ENCODE results near the gene UGT2A3.

Gene UGT2A3

DNA sequence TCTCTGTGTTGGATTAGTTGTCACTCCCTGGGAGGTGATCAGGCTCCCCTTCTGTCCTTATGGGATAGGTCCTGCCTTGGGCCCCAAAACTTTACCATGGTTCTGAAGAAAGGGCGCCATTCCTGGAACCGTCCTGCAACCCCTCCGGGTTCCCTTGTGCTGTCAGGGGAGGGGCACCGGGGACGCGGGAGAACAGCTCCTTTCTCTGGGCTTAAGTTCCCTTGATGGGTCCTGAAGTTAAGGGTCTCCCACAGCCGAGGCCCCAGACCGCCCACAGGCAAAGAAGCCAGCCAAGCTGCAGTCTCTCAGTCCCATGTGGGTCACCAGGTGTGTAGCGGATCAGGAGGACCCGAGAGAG is 44.8 kb downstream of the UGT2A3 start:
- no peak for TF ChIP-seq CEBPB (IDR thresholded peaks at IDR 0.05)
- no peak for TF ChIP-seq ZBTB7A (IDR thresholded peaks at IDR 0.05; ENCODE audit: low read depth)
- TF ChIP-seq NFIC (IDR thresholded peaks at IDR 0.05), result no peak
- no peak for TF ChIP-seq EP300 (IDR thresholded peaks at IDR 0.05; ENCODE audit: borderline replicate concordance)

DNA sequence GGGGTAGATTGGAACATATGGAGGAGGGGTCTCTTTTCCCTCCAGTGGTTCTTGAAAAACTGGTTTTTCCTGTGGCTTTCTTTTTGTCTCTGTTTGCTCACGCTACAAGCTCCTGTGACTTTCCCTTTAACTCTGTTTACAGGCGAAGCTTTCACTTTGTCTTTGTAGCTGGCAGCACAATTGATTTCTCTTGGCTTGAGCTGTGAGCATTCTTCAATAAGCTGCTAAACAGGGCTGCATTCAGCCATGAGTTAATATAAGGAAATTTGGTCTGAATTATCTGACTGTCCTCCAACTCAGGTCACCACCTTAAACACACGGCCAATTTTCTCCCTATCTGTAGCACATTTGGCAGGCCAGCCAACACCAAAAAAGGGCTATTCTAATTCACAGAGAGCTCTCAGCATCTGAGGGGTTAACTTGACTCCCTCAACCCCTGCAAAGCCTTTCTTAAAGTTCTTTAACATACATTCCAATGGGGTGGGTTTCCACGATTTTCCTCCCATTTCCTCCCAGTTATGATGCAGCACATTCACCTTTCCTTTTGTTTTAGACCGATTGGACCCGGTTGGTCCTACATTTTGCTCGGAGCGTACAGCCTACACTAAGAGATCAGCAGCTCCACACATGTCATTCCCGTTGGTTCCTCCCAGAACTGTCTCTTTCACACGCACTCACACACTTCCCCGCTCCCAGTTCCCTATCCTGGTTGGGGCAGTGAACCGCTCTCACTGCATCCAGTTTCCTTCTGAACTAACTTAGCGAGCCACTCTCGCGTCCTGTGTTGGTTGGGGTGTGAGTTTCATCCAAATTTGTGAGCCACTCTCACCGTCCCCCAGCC is 45.4 kb downstream of the UGT2A3 start:
- TF ChIP-seq FOXM1 (IDR thresholded peaks at IDR 0.05; ENCODE audit: borderline replicate concordance, low read depth) (no peak), CREB1 (IDR thresholded peaks at IDR 0.05; ENCODE audit: low read depth) (no peak), ZBTB7A (IDR thresholded peaks at IDR 0.05; ENCODE audit: low read depth) (no peak), YY1 (IDR thresholded peaks at IDR 0.05; ENCODE audit: low read depth) (no peak), TCF12 (IDR thresholded peaks at IDR 0.05; ENCODE audit: low read depth) (no peak), EP300 (IDR thresholded peaks at IDR 0.05; ENCODE audit: borderline replicate concordance) (no peak), EGR1 (IDR thresholded peaks at IDR 0.05) (no peak), TAF1 (IDR thresholded peaks at IDR 0.05; ENCODE audit: low read depth) (no peak), RAD21 (IDR thresholded peaks at IDR 0.05; ENCODE audit: low read depth) (no peak)
- TF ChIP-seq, protein P1, sequence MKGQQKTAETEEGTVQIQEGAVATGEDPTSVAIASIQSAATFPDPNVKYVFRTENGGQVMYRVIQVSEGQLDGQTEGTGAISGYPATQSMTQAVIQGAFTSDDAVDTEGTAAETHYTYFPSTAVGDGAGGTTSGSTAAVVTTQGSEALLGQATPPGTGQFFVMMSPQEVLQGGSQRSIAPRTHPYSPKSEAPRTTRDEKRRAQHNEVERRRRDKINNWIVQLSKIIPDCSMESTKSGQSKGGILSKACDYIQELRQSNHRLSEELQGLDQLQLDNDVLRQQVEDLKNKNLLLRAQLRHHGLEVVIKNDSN (IDR thresholded peaks at IDR 0.05), result no peak

DNA sequence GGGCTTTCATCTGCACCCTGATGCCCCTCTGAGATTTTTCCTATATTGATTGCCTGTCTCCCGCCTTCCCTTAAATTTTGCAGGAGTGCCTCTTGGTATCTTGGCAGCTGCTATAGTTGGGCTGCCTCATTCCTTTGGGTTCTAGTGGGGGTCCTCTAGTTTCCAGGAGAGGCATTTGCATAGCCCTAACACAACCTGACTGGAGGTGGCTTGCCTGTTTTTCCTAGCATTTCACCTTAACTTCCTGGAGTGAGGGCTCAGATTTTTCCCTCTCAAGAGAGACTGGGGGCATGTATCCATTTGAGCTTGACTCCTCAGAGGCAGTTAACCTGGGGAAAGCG is 46.0 kb downstream of the UGT2A3 start:
- no peak for TF ChIP-seq YY1 (IDR thresholded peaks at IDR 0.05; ENCODE audit: low read depth)

DNA sequence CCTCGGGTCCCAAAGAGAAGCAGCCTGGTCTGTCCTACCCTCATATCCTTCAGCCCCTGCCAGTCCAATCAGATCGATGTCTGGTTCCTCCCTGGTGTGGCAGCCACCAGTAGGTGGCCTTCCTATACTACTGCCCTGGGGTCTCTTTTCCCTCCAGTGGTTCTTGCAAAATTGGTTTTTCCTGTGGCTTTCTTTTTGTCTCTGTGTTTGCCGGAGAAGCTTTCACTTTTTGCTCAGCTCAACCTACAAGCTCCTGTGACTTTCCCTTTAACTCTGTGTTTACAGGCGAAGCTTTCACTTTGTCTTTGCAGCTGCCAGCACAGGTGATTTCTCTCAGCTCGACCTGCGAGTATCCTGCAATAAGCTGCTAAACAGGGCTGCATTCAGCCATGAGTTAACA is 46.8 kb downstream of the UGT2A3 start:
- TF ChIP-seq EGR1 (IDR thresholded peaks at IDR 0.05) (no peak), RAD21 (IDR thresholded peaks at IDR 0.05; ENCODE audit: low read depth) (no peak)

DNA sequence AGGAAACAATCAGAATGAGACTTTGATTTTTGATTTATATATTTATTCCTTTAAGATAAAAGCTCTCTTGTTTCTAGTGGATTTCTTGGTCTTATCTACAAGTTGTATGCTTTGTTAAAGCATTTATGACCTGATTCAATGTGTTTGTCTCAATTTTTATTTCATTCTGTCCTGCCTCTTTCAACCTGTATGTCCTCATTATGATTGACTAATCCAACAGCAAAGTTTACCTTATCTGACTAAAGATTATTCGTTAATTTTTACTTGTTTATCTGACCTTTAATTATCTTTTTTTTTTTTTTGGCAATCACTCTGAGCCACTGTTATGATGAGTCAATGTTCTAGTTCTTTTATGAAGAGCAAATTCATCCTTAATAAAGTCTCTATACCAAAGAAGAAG is 54.9 kb downstream of the UGT2A3 start:
- TF ChIP-seq EGR1 (IDR thresholded peaks at IDR 0.05), result no peak
- TF ChIP-seq CEBPB (IDR thresholded peaks at IDR 0.05), result no peak
- no peak for TF ChIP-seq NFIC (IDR thresholded peaks at IDR 0.05)

DNA sequence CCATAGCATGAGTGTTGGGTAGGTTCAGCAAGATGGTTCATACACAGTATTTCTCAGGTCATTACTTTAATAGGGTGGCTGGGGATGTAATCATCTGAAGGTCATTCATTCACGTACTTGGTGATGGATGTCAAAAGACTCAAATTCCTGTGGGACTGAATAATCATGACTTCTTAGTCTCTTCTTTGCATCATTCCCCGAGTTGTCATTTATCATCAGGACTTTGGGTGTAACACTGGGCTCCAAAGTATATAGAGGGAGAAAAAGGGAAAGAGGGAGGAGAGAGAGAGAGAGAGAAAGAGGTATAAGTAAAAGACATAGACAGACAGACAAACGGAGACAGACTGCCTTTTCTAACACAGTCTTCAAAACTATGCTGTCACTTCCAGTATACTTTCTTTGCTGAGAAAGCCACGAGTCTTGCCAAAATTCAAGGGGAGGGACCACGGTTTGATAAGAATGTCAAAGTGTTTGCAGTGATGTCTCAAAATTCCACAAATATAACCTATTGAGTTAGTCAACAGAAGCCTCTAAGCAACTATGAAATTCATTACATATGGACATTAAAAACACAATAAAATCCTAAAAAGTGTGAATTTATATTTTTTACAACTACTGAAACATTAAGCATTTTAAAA is 55.9 kb downstream of the UGT2A3 start:
- TF ChIP-seq TEAD4 (IDR thresholded peaks at IDR 0.05) (no peak), RAD21 (IDR thresholded peaks at IDR 0.05; ENCODE audit: low read depth) (no peak), CREB1 (IDR thresholded peaks at IDR 0.05; ENCODE audit: low read depth) (no peak), EGR1 (IDR thresholded peaks at IDR 0.05) (no peak), FOXM1 (IDR thresholded peaks at IDR 0.05; ENCODE audit: borderline replicate concordance, low read depth) (no peak), EP300 (IDR thresholded peaks at IDR 0.05; ENCODE audit: borderline replicate concordance) (no peak), NFIC (IDR thresholded peaks at IDR 0.05) (no peak), TAF1 (IDR thresholded peaks at IDR 0.05; ENCODE audit: low read depth) (no peak), CEBPB (IDR thresholded peaks at IDR 0.05) (no peak)
- TF ChIP-seq, protein P1 (IDR thresholded peaks at IDR 0.05), result no peak
- TF ChIP-seq, protein P2, sequence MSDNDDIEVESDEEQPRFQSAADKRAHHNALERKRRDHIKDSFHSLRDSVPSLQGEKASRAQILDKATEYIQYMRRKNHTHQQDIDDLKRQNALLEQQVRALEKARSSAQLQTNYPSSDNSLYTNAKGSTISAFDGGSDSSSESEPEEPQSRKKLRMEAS (IDR thresholded peaks at IDR 0.05), result no peak
- TF ChIP-seq, protein P3, sequence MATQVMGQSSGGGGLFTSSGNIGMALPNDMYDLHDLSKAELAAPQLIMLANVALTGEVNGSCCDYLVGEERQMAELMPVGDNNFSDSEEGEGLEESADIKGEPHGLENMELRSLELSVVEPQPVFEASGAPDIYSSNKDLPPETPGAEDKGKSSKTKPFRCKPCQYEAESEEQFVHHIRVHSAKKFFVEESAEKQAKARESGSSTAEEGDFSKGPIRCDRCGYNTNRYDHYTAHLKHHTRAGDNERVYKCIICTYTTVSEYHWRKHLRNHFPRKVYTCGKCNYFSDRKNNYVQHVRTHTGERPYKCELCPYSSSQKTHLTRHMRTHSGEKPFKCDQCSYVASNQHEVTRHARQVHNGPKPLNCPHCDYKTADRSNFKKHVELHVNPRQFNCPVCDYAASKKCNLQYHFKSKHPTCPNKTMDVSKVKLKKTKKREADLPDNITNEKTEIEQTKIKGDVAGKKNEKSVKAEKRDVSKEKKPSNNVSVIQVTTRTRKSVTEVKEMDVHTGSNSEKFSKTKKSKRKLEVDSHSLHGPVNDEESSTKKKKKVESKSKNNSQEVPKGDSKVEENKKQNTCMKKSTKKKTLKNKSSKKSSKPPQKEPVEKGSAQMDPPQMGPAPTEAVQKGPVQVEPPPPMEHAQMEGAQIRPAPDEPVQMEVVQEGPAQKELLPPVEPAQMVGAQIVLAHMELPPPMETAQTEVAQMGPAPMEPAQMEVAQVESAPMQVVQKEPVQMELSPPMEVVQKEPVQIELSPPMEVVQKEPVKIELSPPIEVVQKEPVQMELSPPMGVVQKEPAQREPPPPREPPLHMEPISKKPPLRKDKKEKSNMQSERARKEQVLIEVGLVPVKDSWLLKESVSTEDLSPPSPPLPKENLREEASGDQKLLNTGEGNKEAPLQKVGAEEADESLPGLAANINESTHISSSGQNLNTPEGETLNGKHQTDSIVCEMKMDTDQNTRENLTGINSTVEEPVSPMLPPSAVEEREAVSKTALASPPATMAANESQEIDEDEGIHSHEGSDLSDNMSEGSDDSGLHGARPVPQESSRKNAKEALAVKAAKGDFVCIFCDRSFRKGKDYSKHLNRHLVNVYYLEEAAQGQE (IDR thresholded peaks at IDR 0.05; ENCODE audit: low read depth), result no peak

DNA sequence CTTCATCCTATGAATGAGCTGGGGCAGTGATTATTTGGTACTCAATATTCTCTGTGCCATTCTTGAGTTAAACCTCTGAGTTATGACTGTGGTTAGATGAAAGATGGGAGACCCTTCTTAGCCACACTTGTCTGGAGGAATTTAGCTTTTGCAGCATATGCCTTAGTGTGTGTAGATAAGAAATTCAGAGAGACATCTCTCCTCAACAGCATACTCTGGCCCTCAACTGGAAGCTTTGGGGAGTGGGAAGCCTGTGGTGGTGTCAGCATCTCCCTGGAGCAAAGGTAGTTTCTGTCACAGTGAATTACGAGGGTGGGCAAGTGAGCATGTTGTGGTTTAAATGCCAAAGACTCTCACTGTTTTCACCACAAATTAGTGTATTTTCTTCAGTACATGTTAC is 58.7 kb downstream of the UGT2A3 start:
- TF ChIP-seq TAF1 (IDR thresholded peaks at IDR 0.05; ENCODE audit: low read depth) (no peak), FOXM1 (IDR thresholded peaks at IDR 0.05; ENCODE audit: borderline replicate concordance, low read depth) (no peak), NFIC (IDR thresholded peaks at IDR 0.05) (no peak), YY1 (IDR thresholded peaks at IDR 0.05; ENCODE audit: low read depth) (no peak), CEBPB (IDR thresholded peaks at IDR 0.05) (no peak), EGR1 (IDR thresholded peaks at IDR 0.05) (no peak), TCF12 (IDR thresholded peaks at IDR 0.05; ENCODE audit: low read depth) (no peak), ZBTB7A (IDR thresholded peaks at IDR 0.05; ENCODE audit: low read depth) (no peak), RAD21 (IDR thresholded peaks at IDR 0.05; ENCODE audit: low read depth) (no peak), EP300 (IDR thresholded peaks at IDR 0.05; ENCODE audit: borderline replicate concordance) (no peak), TEAD4 (IDR thresholded peaks at IDR 0.05) (no peak), CREB1 (IDR thresholded peaks at IDR 0.05; ENCODE audit: low read depth) (no peak)
- TF ChIP-seq, protein P3 (IDR thresholded peaks at IDR 0.05; ENCODE audit: low read depth), result no peak
- TF ChIP-seq, protein P1 (IDR thresholded peaks at IDR 0.05), result no peak
- TF ChIP-seq, protein P2 (IDR thresholded peaks at IDR 0.05), result no peak

Data from Ishikawa (cell line).